ENCODE measurements around the gene OR4F3.
"Not testable (repeated sequence)": the region's sequence is repeated elsewhere in the genome, so short reads cannot be mapped to it uniquely, and the experiment has no call there.

Gene OR4F3

GRCh38 chr5:181366968-181367367 is at the start of gene OR4F3:
Gene OR4F3, plus strand, starts transcription at chr5:181367268.
- DNase-seq (ENCODE audit: insufficient read length, low spot score); FAIRE-seq: not testable (repeated sequence)

Measured in GM19239 (cell line).